ENCODE data around the gene CLSTN2.

GRCh38 chr3:140456974-140457373, 522.0 kb downstream of the CLSTN2 start:
- TF ChIP-seq CTCF (IDR thresholded peaks at IDR 0.05) (no peak), POLR2A (IDR thresholded peaks at IDR 0.05) (no peak)

All from vagina (tissue), 2 donors.